ENCODE results near the gene EPN2.

The EPN2 gene

DNA sequence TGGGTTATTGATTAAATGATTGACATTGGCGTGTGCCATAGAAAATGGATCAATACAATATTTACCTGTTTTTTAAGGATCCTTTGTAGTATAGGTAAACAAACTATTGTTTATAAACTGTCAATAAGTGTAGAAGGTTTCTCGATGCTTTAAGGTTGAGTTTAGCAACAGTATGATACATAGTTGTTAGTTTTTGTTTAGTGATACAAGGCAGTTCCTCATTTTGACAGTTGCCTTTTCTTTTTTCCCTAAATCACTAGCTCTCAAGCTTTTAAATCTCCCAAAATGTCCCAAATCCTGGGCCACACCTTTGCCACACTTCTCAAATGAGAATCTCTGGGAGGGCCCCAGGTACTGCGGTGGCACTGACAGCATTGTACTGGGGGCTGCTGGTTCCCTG lies 57.3 kb downstream of the EPN2 start:
- DNase-seq (ENCODE audit: low read depth in 3 of 3) = no peak

GRCh38 chr17:19295473-19296135 lies 58.4 kb downstream of the EPN2 start:
- DNase-seq (ENCODE audit: low read depth in 3 of 3) = no peak

DNA sequence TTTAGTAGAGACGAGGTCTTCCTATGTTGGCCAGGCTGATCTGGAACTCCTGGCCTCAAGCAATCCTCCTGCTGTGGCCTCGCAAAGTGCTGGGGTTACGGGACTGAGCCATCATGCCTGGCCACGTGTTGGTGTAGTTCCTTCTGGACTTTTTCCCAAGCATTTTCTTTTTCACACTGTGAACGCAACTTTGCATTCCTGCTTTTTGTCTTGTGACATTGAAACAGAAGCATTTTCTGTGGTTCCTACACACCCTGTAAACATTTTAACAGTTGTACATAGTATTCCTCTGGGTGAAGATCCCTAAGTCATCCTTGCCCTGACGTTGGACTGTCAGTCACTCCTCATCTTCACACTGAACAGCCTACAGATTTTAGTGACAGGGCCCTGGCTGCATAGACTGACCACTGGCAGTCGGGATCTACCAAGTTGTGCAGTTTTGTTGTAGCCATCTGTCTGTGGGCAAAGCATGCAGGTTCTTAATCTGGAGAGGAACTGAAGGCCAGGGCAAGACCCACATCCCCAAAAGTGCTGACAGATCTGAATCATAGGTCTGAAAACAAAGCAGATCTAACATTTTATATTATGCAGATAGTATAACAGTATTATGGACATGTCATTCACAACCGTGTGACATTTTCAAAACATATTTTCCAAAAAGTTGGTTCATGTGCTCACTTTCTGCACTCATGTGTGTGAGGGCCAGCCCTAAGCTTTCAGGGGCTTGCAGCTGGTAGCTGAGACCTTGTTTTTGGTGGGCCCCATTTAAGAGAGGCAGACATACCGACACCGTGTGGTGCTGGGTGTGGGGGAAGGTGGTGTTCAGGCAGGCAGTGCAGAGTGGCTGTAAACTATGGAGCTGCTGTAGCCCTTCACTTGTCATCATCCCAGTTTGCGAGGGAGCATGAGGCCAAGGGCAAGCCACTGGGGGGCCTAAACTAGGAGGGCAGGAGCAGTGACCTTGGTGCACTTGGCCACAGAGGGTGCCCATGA lies 59.9 kb downstream of the EPN2 start:
- DNase-seq (ENCODE audit: low read depth in 3 of 3) = no peak

DNA sequence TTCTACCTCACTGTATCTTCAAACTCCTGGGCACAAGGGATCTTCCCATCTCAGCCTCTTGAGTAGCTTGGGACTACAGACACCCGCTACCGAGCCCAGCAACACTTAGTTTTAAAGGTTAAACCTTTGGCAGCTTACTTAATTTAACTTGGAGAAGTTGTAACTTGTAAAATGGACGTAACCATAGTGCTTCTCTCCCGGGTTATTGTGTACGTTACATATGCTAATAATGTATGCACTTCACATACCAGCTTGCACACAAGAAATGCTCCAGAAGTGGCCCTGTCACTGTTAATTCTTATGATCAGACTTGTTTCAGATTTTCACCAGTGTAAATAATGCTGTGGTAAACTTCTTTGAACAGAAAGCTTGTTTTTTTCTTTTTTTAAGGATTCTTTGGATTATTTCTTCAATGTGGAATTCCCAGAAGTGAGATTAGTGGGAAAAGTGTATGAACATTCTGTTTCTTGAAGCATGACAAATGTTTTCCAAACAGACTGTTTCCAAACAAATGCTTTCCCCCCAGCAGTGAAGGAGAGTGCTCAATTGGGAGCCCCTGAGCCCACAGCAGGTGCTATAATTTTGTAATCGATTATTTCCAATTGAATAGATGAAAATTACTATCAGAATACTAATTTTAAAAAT lies 61.5 kb downstream of the EPN2 start:
- no peak for DNase-seq (ENCODE audit: low read depth in 3 of 3)

DNA sequence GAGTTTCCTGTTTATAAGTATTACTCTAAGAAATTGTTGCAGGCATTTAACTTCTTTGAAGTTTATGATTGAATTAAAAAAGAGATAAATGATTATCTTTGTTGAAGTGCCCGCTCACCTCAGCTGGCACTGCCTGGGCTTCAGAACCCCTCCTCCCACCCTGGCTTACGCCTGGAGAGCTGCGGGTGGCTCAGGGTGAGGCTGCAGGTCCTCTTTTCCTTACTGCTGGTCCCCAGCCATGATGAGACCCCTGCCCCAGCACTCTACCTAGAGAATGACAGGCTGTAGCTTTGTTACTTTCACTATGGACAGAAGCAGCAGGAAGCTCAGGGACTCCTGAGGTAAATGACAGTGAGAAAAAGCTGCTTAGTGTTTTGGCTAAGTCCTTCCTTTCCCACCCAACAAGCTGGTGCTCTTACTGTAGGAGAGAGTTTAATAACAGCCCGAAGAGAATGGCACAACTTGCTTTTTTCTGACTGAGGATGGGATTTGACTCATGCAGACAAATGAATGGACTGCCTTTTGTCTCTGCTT lies 62.1 kb downstream of the EPN2 start:
- DNase-seq (ENCODE audit: low read depth in 3 of 3) = no peak

DNA sequence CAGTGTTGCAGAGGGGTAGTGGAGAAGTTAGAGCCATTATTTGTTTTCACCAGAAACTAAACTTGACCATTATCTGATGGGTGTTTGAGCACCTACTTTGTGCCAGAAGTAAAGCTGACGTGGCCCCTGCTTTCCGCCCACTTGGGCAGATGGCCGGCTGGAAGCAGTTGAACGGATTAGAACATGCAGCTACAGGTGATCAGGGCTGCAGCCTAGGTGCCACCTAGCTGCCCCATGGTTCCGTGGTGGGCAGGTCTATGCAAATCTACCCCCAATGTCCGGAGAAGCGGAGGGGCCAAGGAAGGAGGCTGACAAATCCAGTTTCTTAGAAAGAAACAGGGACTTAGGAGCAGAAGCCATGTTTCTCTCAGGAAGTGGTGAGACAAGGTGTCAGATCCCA lies 62.7 kb downstream of the EPN2 start:
- DNase-seq (ENCODE audit: low read depth in 3 of 3) = no peak

- no peak for DNase-seq (ENCODE audit: low read depth in 3 of 3)
Observed at GRCh38 chr17:19301274-19301951, 64.2 kb downstream of the EPN2 start.

GRCh38 chr17:19301973-19302372 lies 64.8 kb downstream of the EPN2 start:
- DNase-seq (ENCODE audit: low read depth in 3 of 3) = no peak

- no peak for DNase-seq (ENCODE audit: low read depth in 3 of 3)
Observed at GRCh38 chr17:19302791-19303331, 65.7 kb downstream of the EPN2 start.

- no peak for DNase-seq (ENCODE audit: low read depth in 3 of 3)
Observed at GRCh38 chr17:19303367-19303776, 66.2 kb downstream of the EPN2 start.

DNA sequence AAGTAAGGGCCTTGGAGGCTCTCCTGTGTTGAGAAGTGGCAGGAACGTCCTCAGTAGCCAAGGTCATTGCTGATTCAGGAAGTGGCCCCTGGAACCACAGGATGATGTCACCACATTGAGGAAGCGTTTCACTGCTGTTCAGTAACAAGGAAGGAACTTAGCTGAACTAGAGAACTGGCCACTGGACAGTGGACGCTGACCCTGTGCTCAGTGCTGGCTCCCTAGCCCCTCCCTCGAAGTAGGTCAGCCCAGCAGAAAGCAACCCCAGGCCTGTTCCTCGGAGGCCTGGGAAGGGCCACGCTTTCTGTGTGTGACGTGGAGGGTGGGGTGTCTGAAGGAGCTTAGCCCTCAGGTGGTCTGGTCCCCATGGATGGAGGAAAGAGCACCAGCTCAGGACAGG lies 67.0 kb downstream of the EPN2 start:
- DNase-seq (ENCODE audit: low read depth in 3 of 3) = no peak

DNA sequence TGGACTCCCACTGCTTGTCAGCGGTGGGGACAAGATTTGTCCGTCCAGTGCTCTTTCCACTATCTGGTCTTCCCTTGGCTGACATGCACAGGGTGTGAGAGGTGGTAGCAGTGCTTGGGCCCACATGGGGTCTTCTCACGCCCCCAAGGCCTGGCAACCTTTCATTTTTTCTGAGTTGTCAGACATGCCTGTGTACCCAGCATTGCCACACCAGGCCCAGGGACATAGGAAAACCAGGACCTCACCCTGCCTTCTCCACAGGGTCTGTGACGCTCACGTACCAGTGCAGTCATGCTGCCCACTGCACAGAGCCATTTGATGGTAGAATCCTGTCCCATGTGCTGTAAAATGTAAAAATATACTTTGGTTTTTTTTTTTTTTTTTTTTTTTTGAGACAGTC lies 67.6 kb downstream of the EPN2 start:
- no peak for DNase-seq (ENCODE audit: low read depth in 3 of 3)

- DNase-seq (ENCODE audit: low read depth in 3 of 3) = no peak
Observed at GRCh38 chr17:19305256-19305655, 68.1 kb downstream of the EPN2 start.

GRCh38 chr17:19305761-19306159 lies 68.6 kb downstream of the EPN2 start:
- DNase-seq (ENCODE audit: low read depth in 3 of 3) = no peak

DNA sequence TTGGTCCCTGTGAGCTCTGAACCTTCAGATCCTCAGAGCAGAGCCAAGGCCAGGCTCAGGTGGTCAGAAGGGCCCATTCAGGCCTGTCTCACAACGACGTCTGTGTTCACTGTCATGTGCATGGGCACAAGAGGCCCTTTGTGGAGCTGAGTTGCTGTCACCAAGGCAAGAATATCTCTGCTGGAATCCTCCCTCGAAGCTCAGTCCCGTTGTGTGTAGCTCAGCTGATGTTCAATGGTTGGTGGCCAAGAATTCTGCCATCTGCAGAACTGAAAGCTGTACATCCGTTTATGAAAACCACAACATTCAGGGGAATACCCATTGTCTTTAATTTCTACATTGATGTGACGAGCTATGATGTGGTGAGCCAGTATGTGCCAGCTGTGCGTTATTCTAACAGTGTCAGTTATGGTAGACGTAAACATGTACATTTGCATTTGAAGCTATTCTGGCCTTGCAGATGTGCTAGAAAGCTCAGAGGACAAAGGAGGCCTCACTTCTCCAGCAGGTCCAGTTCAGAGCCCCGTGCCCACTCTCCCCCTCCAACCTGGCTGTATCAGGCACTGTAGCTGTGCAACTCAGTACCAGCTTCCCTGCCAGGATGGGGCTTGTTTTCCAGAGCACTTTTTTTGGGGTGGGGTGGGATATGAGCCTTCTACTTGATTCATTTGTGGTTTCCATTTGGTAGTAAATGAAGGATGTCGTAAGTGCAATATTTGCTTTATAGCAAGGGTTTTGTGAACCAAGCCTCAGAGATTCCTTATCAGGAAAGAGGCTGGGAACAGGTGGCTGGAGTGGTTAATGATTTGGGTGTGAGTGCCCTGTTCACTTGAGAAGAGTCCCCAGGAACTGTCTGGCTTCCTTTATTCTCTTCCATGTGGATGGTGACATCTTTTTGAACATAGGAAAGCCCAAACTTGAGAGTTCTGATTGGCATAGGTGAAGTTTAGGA lies 69.3 kb downstream of the EPN2 start:
- DNase-seq (ENCODE audit: low read depth in 3 of 3) = no peak

GRCh38 chr17:19307521-19307920 lies 70.4 kb downstream of the EPN2 start:
- no peak for DNase-seq (ENCODE audit: low read depth in 3 of 3)

DNA sequence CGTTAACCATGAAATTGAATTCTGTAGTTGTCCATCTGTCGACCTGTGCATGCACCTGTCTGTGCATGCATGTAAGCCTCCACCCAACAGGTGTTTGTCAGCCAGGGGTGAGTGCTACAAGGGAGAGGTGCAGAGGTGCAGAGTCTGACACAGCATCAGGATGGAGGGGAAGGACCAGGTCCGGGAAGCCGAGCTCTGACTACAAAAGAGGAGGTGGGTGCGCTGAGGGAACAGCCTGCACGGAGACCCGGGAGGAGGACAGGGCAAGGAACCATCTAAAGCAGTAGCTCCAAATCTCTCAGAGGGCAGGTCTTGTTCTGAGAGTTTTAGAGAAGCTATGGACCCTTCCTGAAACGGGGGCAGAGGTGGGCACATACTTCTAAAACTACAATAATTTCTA lies 71.2 kb downstream of the EPN2 start:
- no peak for DNase-seq (ENCODE audit: low read depth in 3 of 3)

GRCh38 chr17:19309701-19310100 lies 72.5 kb downstream of the EPN2 start:
- no peak for DNase-seq (ENCODE audit: low read depth in 3 of 3)

- no peak for DNase-seq (ENCODE audit: low read depth in 3 of 3)
Observed at GRCh38 chr17:19310151-19310550, 73.0 kb downstream of the EPN2 start.

GRCh38 chr17:19311016-19311415 lies 73.8 kb downstream of the EPN2 start:
- DNase-seq (ENCODE audit: low read depth in 3 of 3) = no peak
